Hepatic stellate cell (primary cell): ENCODE data around the gene TMEM209.

ENCODE experiments used
- DNase-seq: peaks from one replicate; pipeline ENCODE4 v3.0.0; 2011; ENCODE audit warnings: low spot score

TMEM209 gene

GRCh38 chr7:130143986-130144311 lies 61.3 kb downstream of the TMEM209 start:
- no peak for DNase-seq

- DNase-seq = no peak
Observed at GRCh38 chr7:130143334-130143732, 61.9 kb downstream of the TMEM209 start.

DNA sequence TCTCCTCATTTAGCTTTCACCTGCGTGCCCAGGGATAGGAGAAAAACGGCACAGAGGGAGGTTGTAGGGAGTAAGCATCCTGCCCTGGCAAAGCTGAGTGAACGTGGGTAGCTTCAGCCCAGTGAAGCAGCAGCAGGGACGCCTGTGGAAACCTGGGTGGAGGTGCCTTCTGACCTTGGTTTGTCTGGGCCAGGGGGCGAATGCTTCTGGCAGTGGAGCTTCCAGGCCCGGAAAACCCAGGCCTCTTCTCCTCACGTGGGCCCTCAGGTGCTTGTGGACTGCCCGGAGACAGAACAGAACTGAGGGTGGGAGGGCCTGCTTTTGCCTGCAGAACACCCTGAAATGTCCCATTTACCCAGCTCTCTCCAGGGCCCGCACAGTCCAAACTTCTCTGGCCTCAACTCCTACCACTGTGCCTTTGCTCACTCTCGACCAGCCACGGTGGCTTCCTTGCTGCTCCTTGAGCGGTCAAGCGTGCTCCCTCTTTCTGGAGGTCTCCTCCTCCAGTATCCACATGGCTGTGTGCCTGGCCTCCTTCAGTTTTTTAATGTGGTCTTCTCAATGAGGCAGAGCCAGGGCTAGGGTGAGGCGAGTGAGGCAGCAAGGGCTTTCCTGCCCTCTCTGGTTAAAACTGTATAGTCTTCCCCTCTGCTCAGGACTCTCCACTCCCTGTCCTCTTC lies 62.4 kb downstream of the TMEM209 start:
- no peak for DNase-seq

DNA sequence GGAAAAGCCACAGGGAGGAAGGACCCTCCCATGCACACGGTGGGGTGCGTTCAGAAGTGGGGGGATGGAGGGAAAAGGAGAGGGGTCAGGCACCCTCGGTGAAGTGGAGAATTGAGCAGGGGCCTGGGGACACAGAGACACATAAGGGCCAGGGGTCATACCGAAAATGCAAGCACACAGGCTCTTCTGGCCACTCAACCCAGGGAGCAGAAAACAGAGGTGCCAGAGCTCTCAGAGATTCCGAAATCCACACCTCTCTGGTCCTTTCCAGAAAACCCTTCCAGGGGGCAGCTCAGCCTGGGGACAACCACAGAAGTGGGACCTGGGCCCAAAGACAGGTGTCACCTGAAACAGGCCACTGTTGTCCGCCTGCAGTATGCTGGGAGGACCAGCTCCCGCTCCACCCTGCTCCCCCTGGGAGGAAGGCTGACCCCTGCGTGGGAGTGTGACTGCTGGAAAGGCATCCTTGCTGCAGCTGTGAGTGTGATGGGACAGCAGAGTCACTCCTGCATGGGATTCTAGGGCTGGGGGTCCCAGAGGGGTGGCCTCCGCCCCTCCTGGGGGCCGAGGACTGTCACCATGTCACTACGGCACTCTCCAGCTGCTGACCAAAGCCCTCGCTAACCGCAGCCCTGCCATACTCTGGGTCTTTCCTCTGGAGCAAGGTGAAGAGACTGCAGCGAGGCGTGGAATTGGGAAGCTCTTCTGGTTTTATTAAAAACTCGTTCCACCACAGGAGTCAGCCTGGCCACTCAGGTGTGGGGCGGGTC lies 63.1 kb downstream of the TMEM209 start:
- DNase-seq = no peak

- peak; percentile 71 for DNase-seq
Observed at GRCh38 chr7:130141161-130141883, 63.9 kb downstream of the TMEM209 start.

DNA sequence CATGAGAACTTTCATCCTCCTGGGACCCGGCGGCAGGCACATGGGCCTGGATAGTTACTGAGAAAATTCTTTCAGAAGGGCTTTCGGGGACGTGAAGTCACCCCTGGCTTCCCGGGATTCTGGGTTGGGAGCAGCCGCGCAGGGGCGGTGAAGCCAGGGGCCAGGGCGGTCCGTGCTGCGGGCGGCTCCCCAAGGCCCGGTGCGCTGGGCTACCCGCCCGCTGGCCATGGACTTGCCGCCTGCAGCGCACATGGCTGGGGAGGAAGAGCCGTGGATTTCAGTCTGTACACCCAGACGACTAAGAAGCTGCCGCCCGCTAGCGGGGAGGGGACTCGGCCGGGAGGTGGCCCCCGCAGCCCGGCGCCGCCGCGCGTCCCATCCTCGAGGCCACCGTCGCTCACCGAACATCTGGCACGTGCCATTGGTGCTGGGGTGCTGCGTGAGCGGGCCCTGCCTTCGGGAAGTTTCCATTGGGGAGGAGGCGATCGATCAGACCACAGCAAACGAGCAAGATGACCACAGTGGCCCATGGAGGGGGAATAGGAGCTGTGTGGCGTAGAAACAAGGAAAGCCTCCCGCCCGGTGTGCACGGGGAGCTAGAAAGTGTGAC lies 64.5 kb downstream of the TMEM209 start:
- no peak for DNase-seq

DNA sequence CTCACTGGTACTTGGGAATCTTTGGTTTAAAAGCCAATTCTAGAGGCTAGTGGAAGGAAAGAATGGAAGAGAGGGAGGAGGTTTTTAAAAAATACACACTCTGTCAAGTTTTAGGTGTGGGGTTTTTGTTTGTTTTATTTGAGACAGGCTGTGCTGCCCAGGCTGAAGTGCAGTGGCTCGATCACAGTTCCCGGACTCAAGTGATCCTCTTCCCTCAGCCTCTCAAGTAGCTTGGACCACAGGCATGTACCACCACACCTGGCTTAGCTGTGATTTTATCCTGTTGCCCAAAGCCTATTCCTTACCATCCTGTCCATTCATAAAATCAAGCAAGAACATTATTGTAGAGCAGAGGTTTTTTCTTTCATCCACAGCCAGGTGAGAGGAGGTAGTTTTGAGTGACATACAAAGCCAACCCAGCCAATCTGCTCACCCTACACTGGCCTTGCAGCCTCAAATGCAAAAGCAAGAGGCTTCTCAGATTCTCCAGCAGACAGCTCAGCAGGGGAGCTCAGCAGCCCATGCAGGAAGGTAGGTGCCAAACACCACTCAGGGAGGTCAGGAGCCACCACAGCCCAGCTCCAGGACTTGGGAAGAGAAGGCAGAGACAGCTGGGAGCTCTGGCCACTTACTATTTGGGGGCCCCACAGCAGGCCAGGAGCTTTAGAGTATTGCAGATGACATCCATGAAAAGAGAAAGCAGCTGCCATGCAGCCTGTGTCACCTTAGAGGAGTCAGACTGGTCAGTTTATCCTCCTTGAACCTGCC lies 65.8 kb downstream of the TMEM209 start:
- no peak for DNase-seq

- DNase-seq = no peak
Observed at GRCh38 chr7:130137207-130137606, 68.0 kb downstream of the TMEM209 start.

GRCh38 chr7:130136579-130137167 lies 68.5 kb downstream of the TMEM209 start:
- no peak for DNase-seq

- DNase-seq = no peak
Observed at GRCh38 chr7:130135208-130136205, 69.7 kb downstream of the TMEM209 start.

- DNase-seq = no peak
Observed at GRCh38 chr7:130134726-130135125, 70.5 kb downstream of the TMEM209 start.

DNA sequence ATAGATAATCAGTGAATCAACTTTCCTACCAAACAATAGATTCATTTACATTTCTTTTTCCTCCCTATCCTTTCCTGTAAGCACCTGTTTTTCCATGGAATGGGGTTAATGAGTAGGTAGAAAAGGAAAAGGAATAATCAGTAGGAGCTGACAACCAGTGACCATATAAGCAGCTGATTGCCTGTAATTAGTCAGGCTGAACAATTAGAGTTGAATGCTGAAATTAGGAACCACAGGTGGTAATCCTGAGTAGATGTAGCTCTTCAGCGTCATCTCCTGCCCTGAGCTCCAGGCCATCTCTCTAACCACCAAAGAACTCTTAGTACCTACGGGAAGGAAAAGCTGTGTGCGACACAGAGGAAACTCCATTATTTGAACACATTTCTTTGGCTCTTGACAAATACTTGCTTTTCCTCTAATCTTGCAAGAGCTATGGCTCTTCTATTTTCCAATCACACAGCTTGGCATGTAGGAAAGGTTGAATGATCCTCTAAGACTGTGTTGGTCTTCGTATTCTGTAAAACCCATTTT lies 71.0 kb downstream of the TMEM209 start:
- no peak for DNase-seq

- DNase-seq = no peak
Observed at GRCh38 chr7:130133029-130133782, 72.0 kb downstream of the TMEM209 start.

GRCh38 chr7:130131964-130132875 lies 73.0 kb downstream of the TMEM209 start:
- DNase-seq = no peak

DNA sequence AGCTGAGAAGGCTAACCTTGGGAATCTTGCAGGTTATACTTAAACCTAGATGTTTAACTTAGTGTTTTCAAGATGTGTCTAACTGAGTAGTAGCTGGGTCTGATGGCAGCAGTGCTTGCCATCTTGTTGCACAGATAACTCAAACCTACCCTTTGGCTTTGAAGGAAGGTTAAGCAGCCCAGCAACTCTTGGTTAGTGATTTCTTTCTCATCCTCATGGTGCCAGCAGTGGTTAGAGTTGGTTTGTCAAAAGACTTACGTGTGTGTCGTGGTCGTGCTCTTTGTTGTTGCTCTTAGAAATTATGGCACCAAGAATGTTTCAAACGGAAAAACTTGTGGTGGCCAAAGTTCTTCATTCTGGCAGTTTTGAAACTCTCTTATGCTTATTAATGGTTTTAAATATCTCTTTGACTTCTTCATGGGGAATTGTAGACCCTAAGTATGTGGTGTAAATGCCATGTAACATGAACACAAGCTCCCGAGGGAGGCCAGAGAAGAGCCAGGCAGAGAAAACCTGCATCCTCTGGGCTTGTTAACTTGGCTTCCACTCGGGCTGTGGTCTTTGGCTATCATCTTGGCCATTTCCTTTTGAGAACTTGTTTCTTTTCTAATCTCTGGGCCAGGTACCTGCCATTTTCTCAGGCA lies 73.9 kb downstream of the TMEM209 start:
- no peak for DNase-seq

DNA sequence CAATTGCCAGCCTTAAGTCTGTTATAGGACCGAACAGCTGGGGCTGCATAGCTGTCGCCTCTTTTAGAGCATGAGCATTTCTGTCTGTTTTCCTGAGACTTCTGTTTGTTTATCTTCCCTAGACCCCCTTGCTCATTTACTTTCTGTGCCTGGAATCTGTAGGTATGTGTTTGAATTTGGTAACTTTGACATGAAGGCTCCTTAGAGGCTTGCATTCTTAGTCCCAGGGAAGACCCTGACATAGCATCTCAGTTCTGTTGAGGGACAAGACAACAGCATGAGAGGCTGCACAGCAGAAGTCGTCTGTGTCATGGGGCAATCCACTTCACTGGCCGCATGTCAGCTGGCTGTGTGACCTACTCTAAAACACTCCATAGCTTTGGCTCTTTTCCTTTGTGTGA lies 76.2 kb downstream of the TMEM209 start:
- DNase-seq = no peak

GRCh38 chr7:130127821-130128317 lies 77.3 kb downstream of the TMEM209 start:
- DNase-seq = no peak
